ENCODE data around the gene LIMS3. TPM values are rescaled to one million over a fixed set of nuclear protein-coding genes. Genes with fewer than 3 reads are reported as not detected.
"Not testable (repeated sequence)": the region's sequence is repeated elsewhere in the genome, so short reads cannot be mapped to it uniquely, and the experiment has no call there.

LIMS3 gene
- total and polyA plus RNA-seq, 3 experiments from 2014 or later, result 0.91 to 1.7 (median 1.5) TPM

DNA sequence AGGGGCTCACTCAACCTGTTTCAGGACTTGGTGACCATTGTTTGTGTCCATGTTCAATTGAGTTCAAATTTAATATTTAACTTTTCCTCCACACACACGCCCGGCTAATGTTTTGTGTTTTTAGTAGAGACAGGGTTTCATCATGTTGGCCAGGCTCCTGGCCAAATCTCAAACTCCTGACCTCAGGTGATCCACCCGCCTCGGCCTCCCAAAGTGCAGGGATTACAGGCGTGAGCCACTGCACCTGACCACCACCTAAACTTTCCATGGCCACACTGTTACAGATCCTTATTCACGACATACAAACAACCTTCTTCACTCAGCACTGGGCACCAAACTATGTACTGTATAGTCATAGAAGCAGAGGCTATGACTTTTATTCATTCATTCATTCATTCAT lies 4.3 kb upstream of the LIMS3 start:
- H3K4me1 Mint-ChIP-seq, result not testable (repeated sequence)

DNA sequence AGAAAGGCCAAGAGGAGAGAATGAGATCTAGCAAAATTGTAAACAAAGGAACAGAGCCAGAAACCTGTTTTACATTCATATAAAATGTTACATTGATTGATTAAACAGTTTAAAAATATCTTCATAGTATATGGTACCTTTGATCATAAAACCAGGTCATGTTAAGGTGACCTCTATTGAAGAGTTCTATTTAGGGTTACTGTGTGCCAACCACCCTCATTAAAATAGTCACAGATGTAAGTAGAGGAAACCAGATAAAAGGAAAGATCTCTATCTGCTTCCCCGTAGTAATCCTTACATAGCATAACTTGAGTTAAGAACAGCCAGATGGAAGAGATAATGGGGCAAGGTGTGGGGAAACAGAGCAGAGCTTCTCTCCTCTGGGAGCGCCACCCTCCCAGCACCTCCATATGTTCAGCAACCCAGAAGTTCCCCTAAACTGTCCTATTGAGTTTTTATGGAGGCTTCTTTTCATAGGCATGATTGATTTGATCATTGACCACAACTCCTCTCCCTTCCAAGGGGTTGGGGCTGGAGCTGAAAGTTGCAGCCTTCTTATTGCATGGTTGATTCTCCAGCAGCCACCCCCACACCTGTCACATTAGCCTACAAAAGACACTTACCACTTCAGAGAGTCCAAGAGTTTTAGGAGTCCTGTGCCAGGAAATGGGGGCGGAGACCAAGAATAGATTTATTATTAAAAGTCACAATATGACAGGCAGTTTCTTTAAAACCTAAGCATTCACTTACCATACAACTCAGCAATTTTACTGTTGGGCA lies 3.2 kb upstream of the LIMS3 start:
- H3K4me1 Mint-ChIP-seq; H3K36me3 Mint-ChIP-seq; DNase-seq; H3K4me3 ChIP-seq (ENCODE audit: low read length); H3K4me1 ChIP-seq (ENCODE audit: insufficient read depth, low read length); H3K27ac Mint-ChIP-seq; H3K27me3 Mint-ChIP-seq; CTCF ChIA-PET; H3K36me3 ChIP-seq (ENCODE audit: insufficient read depth, low read length); H3K27me3 ChIP-seq (ENCODE audit: insufficient read depth, low read length, poor library complexity, severe bottlenecking); H3K9me3 Mint-ChIP-seq; POLR2A ChIA-PET; H3K4me3 Mint-ChIP-seq; H3K27ac ChIP-seq (ENCODE audit: low read depth, low read length); H3K9me3 ChIP-seq (ENCODE audit: low read length): not testable (repeated sequence)

More for the DNA sequence above, 4.3 kb upstream of the LIMS3 start:
- H3K9me3 Mint-ChIP-seq; H3K27me3 ChIP-seq (ENCODE audit: insufficient read depth, low read length, poor library complexity, severe bottlenecking); CTCF ChIA-PET; H3K27me3 Mint-ChIP-seq; H3K4me3 ChIP-seq (ENCODE audit: low read length); H3K9me3 ChIP-seq (ENCODE audit: low read length); H3K27ac Mint-ChIP-seq; H3K27ac ChIP-seq (ENCODE audit: low read depth, low read length); H3K4me1 ChIP-seq (ENCODE audit: insufficient read depth, low read length); H3K4me3 Mint-ChIP-seq; DNase-seq; POLR2A ChIA-PET; H3K36me3 Mint-ChIP-seq; H3K36me3 ChIP-seq (ENCODE audit: insufficient read depth, low read length): not testable (repeated sequence)

DNA sequence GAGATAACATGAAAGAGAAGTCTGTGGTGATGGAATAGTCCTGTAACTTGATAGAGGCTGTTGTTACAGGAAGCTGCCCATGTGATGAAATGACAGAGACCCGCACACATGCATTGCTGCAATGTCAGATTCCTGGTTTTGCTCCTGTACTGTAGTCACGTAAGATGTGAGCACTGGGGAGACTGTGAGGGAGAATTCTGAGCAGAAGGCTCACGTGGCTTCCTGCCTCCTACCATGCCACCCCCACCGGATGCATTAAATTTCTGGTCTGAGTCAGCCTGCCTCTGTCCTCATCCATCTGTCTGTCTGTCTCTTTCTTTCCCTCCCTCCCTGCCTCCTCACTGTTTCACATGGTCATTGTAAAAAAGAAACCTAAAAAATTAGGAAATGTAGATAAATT lies 2.3 kb upstream of the LIMS3 start:
- H3K36me3 Mint-ChIP-seq; H3K27me3 ChIP-seq (ENCODE audit: insufficient read depth, low read length, poor library complexity, severe bottlenecking); H3K27ac Mint-ChIP-seq; H3K4me3 ChIP-seq (ENCODE audit: low read length); H3K4me1 ChIP-seq (ENCODE audit: insufficient read depth, low read length); H3K27me3 Mint-ChIP-seq; H3K4me3 Mint-ChIP-seq; CTCF ChIA-PET; DNase-seq; H3K9me3 Mint-ChIP-seq; H3K9me3 ChIP-seq (ENCODE audit: low read length); H3K27ac ChIP-seq (ENCODE audit: low read depth, low read length); H3K36me3 ChIP-seq (ENCODE audit: insufficient read depth, low read length); H3K4me1 Mint-ChIP-seq; POLR2A ChIA-PET: not testable (repeated sequence)

DNA sequence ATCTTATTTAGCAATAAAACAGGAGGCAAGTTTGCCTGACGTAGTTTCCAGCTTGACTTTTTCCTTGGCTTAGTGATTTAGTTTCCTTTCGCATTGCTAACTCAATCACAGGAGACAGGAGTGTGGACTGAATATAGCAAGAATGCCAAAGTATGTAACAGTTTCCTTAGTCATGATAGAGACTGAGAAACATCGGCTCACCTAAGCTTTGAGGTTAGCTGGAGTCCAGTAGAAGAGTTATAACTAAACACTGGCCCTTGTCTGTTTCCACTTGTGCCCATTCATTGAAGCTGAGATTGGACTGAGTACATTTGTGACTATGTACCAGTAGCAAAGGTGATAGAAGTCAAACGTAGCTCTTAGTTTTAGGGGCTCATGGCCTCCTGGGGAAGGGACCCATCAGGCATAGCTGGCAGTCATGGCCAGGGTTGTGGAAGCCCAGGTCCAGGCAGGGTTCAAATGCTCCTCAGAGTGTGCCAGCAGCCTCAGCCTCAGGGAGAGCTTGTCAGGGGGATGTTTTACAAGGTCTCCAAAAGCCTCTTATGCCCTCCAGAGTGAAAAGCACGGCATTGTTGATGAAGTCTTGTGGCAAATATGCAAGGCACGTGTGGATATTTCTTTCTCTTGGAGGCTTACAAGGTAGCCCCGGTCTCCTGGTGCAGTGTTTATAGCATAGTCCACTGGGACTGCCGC lies 573 bp upstream of the LIMS3 start:
- H3K4me3 ChIP-seq (ENCODE audit: low read length); H3K27ac Mint-ChIP-seq; H3K4me1 Mint-ChIP-seq; H3K4me1 ChIP-seq (ENCODE audit: insufficient read depth, low read length); H3K36me3 Mint-ChIP-seq; H3K4me3 Mint-ChIP-seq; POLR2A ChIA-PET; H3K27me3 ChIP-seq (ENCODE audit: insufficient read depth, low read length, poor library complexity, severe bottlenecking); H3K27me3 Mint-ChIP-seq; H3K9me3 Mint-ChIP-seq; CTCF ChIA-PET; DNase-seq; H3K36me3 ChIP-seq (ENCODE audit: insufficient read depth, low read length); H3K9me3 ChIP-seq (ENCODE audit: low read length); H3K27ac ChIP-seq (ENCODE audit: low read depth, low read length): not testable (repeated sequence)

DNA sequence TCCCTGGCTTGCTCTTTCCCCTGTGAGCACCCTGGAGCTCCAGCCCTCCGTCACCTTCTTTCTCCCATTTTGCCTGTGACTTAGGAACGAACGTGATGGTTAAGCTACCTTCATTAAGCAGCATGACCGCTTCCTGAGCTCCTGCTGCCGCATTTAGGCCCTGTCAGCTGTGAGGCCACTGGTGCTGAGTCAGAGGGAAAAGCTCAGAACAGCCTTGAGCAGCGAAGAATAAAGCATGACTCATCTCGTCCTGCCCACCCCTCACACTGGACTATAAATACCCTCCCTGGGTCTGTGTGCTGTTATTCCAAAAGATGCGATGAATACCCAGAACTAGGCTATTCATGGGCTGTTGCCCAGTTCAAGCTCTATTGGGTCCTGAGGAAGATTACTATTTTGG lies 7.3 kb downstream of the LIMS3 start:
- H3K4me3 ChIP-seq (ENCODE audit: low read length); CTCF ChIA-PET; H3K36me3 Mint-ChIP-seq; H3K4me1 ChIP-seq (ENCODE audit: insufficient read depth, low read length); H3K9me3 Mint-ChIP-seq; H3K9me3 ChIP-seq (ENCODE audit: low read length); H3K27me3 Mint-ChIP-seq; H3K27ac Mint-ChIP-seq; POLR2A ChIA-PET; H3K27ac ChIP-seq (ENCODE audit: low read depth, low read length); H3K4me3 Mint-ChIP-seq; H3K27me3 ChIP-seq (ENCODE audit: insufficient read depth, low read length, poor library complexity, severe bottlenecking); DNase-seq; H3K4me1 Mint-ChIP-seq; H3K36me3 ChIP-seq (ENCODE audit: insufficient read depth, low read length): not testable (repeated sequence)

DNA sequence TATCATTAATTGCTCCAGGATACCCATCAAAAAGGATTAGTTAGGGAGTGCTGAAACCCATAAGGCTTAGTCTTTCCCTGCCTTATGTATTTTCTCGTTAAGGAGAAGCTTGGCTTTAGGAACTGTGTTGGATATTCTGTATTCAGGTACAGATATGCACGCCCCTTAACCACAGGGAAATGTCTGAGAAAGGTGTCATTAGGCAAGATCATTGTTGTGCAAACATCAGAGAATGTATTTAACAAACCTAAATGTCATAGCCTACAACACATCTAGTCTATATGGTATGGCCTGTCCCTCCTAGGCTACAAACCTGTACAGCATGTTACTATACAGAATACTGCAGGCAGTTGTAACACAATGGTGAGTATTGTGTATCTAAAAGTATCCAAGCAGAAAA lies 10.1 kb downstream of the LIMS3 start:
- H3K4me3 ChIP-seq (ENCODE audit: low read length); CTCF ChIA-PET; H3K4me1 Mint-ChIP-seq; H3K27ac ChIP-seq (ENCODE audit: low read depth, low read length); H3K27ac Mint-ChIP-seq; H3K27me3 Mint-ChIP-seq; H3K4me1 ChIP-seq (ENCODE audit: insufficient read depth, low read length); H3K27me3 ChIP-seq (ENCODE audit: insufficient read depth, low read length, poor library complexity, severe bottlenecking); POLR2A ChIA-PET; DNase-seq; H3K36me3 ChIP-seq (ENCODE audit: insufficient read depth, low read length); H3K9me3 Mint-ChIP-seq; H3K4me3 Mint-ChIP-seq; H3K36me3 Mint-ChIP-seq; H3K9me3 ChIP-seq (ENCODE audit: low read length): not testable (repeated sequence)

DNA sequence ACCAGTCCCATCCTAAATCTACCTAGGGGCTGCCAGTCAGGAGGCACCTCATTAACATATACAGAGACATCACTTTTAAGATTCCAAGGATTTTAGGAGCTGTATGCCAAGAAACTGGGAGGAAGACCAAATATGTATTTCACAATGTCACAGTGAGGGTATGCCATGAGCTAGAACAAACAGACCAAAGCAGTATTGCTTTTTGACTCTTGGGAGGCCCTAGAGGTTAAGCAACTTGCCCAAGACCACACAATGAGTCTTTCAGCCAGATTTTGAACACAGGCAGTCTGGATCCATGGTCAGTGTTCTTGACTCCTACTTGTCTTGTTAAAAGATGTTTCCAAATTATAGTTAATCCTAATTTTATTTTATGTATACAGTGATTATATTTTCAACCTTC lies 12.3 kb downstream of the LIMS3 start:
- CTCF ChIA-PET; H3K27me3 ChIP-seq (ENCODE audit: insufficient read depth, low read length, poor library complexity, severe bottlenecking); H3K27me3 Mint-ChIP-seq; H3K4me3 Mint-ChIP-seq; POLR2A ChIA-PET; H3K36me3 ChIP-seq (ENCODE audit: insufficient read depth, low read length); H3K27ac Mint-ChIP-seq; DNase-seq; H3K9me3 ChIP-seq (ENCODE audit: low read length); H3K36me3 Mint-ChIP-seq; H3K4me1 ChIP-seq (ENCODE audit: insufficient read depth, low read length); H3K27ac ChIP-seq (ENCODE audit: low read depth, low read length); H3K4me3 ChIP-seq (ENCODE audit: low read length); H3K9me3 Mint-ChIP-seq; H3K4me1 Mint-ChIP-seq: not testable (repeated sequence)

DNA sequence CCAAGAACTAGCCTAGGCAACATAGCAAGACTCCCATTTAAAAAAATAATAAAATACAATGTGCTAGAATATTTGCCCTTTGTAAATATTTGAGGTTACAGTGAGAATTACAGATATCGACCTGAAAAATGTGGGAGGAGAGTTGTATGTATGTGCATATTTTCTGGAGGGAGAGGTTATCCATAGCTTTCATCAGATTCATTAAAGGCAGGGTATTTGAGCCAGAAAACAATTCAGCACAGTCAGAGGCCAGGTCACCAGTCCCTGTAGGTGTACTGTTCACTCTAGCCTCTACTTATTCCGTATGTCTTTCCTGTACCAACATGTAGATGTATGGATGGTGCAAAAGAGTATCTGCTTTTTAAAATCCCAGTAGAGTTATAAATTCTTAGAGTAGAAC lies 15.4 kb downstream of the LIMS3 start:
- H3K27ac Mint-ChIP-seq; CTCF ChIA-PET; H3K36me3 Mint-ChIP-seq; H3K4me1 Mint-ChIP-seq; POLR2A ChIA-PET; H3K36me3 ChIP-seq (ENCODE audit: insufficient read depth, low read length); H3K4me3 Mint-ChIP-seq; DNase-seq; H3K4me1 ChIP-seq (ENCODE audit: insufficient read depth, low read length); H3K4me3 ChIP-seq (ENCODE audit: low read length); H3K27ac ChIP-seq (ENCODE audit: low read depth, low read length); H3K27me3 ChIP-seq (ENCODE audit: insufficient read depth, low read length, poor library complexity, severe bottlenecking); H3K27me3 Mint-ChIP-seq; H3K9me3 Mint-ChIP-seq; H3K9me3 ChIP-seq (ENCODE audit: low read length): not testable (repeated sequence)

DNA sequence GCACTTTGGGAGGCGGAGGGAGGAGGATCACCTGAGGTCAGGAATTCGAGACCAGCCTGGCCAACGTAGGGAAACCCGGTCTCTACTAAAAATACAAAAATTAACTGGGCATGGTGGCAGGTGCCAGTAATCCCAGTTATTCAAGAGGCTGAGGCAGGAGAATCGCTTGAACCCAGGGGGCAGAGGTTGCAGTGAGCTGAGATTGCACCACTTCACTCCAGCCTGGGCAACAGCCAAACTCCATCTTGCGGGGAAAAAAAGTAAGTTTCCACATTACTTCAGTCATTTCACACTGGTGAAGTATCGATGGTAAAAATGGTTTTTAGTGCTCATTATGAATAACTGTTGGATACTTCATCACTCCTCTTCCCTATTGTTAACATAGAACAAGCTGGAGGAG lies 16.1 kb downstream of the LIMS3 start:
- H3K36me3 ChIP-seq (ENCODE audit: insufficient read depth, low read length); H3K27me3 ChIP-seq (ENCODE audit: insufficient read depth, low read length, poor library complexity, severe bottlenecking); H3K4me1 Mint-ChIP-seq; H3K27ac Mint-ChIP-seq; H3K4me1 ChIP-seq (ENCODE audit: insufficient read depth, low read length); H3K27me3 Mint-ChIP-seq; H3K9me3 ChIP-seq (ENCODE audit: low read length); H3K27ac ChIP-seq (ENCODE audit: low read depth, low read length); H3K4me3 ChIP-seq (ENCODE audit: low read length); CTCF ChIA-PET; H3K36me3 Mint-ChIP-seq; DNase-seq; POLR2A ChIA-PET; H3K4me3 Mint-ChIP-seq; H3K9me3 Mint-ChIP-seq: not testable (repeated sequence)
